GM06990 (cell line): ENCODE results near the gene KLK8.
"Not testable (repeated sequence)": the region's sequence is repeated elsewhere in the genome, so short reads cannot be mapped to it uniquely, and the experiment has no call there.

Experiments used
- DNase-seq: peaks from one replicate; pipeline ENCODE4 v3.0.0-alpha.2; 2011; ENCODE audit not compliant: insufficient read length; ENCODE audit errors: extremely low read depth
- H3K27me3 ChIP-seq: replicated peaks from 2 replicates; pipeline ENCODE4 v1.6.0; 2011; ENCODE audit warnings: low read length; ENCODE audit not compliant: control insufficient read depth, insufficient read depth
- H3K36me3 ChIP-seq: 2 replicates; pipeline ENCODE4 v1.5.1; 2011; ENCODE audit warnings: low read length; ENCODE audit not compliant: control insufficient read depth, insufficient read depth
- H3K4me3 ChIP-seq: replicated peaks from 2 replicates; pipeline ENCODE4 v1.5.1; 2011; ENCODE audit warnings: low read depth, mild to moderate bottlenecking, control low read depth, low read length
- TF ChIP-seq, protein P1 (sequence below): IDR thresholded peaks from 2 replicates; pipeline ENCODE4 v1.5.1; 2011; ENCODE audit warnings: low read length, control low read depth, mild to moderate bottlenecking, inconsistent platforms; ENCODE audit not compliant: insufficient read depth, poor library complexity, severe bottlenecking

KLK8 gene

DNA sequence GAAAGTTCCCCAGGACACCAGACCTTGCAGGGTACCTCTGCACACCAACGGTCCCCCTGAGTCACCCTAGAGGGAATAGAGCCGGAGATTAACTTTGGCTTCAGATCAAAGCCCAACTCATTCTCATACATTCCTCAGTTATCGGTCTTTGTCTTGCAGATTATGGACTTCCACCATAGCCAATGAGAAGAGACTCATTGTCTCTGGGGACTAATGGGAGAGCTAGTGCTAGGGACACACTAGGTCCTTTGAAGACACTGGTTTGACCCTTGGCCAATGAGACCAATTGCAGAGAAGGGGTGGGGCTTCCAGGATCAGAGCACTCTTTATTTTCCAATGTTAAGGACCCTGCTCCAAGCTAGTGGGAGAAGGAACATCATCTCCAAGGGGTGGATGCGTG lies 23.8 kb downstream of the KLK8 start:
- Histone ChIP-seq H3K36me3 (no peaks in the 10 kb centered on the region), H3K4me3 (no peak overlapping the region), H3K27me3 (no peaks in the 10 kb centered on the region; the same call in 1 of the 2 replicates)
- no peak for DNase-seq
- TF ChIP-seq, protein P1, sequence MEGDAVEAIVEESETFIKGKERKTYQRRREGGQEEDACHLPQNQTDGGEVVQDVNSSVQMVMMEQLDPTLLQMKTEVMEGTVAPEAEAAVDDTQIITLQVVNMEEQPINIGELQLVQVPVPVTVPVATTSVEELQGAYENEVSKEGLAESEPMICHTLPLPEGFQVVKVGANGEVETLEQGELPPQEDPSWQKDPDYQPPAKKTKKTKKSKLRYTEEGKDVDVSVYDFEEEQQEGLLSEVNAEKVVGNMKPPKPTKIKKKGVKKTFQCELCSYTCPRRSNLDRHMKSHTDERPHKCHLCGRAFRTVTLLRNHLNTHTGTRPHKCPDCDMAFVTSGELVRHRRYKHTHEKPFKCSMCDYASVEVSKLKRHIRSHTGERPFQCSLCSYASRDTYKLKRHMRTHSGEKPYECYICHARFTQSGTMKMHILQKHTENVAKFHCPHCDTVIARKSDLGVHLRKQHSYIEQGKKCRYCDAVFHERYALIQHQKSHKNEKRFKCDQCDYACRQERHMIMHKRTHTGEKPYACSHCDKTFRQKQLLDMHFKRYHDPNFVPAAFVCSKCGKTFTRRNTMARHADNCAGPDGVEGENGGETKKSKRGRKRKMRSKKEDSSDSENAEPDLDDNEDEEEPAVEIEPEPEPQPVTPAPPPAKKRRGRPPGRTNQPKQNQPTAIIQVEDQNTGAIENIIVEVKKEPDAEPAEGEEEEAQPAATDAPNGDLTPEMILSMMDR: no peak

- Histone ChIP-seq H3K4me3 (no peak overlapping the region), H3K27me3 (no peaks in the 10 kb centered on the region; the same call in 1 of the 2 replicates), H3K36me3 (no peaks in the 10 kb centered on the region)
- TF ChIP-seq, protein P1: no peak
- no peak for DNase-seq
Observed at GRCh38 chr19:50975766-50976165, 25.6 kb downstream of the KLK8 start.

DNA sequence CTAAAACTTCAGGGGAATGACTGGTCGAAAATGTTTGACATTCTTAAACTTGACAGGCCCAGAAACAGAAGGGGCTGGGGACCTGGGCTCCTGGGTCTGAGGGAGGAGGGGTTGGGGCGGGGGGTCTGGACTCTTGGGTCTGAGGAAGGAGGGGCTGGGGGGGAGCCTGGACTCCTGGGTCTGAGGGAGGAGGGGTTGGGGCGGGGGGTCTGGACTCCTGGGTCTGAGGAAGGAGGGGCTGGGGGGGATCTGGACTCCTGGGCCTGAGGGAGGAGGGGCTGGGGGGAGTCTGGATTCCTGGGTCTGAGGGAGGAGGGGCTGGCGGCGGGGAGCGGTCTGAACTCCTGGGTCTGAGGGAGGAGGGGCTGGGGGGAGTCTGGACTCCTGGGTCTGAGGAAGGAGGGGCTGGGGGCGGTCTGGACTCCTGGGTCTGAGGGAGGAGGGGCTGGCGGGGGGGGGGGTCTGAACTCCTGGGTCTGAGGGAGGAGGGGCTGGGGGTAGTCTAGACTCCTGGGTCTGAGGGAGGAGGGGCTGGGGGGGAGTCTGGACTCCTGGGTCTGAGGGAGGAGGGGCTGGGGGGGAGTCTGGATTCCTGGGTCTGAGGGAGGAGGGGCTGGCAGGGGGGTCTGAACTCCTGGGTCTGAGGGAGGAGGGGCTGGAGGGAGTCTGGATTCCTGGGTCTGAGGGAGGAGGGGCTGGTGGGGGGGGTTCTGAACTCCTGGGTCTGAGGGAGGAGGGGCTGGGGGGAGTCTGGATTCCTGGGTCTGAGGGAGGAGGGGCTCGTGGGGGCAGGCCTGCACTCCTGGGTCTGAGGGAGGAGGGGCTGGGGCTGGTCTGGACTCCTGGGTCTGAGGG lies 26.5 kb downstream of the KLK8 start:
- TF ChIP-seq, protein P1: no peak
- Histone ChIP-seq H3K36me3 (no peaks in the 10 kb centered on the region), H3K27me3 (no peaks in the 10 kb centered on the region; the same call in 1 of the 2 replicates), H3K4me3 (no peak overlapping the region)
- no peak for DNase-seq

GRCh38 chr19:50972795-50973376 lies 28.5 kb downstream of the KLK8 start:
- no peak for DNase-seq
- no peaks in the 10 kb centered on the region for H3K36me3 ChIP-seq
- no peaks in the 10 kb centered on the region; the same call in 1 of the 2 replicates for H3K27me3 ChIP-seq
- no peak overlapping the region for H3K4me3 ChIP-seq
- TF ChIP-seq, protein P1: no peak

DNA sequence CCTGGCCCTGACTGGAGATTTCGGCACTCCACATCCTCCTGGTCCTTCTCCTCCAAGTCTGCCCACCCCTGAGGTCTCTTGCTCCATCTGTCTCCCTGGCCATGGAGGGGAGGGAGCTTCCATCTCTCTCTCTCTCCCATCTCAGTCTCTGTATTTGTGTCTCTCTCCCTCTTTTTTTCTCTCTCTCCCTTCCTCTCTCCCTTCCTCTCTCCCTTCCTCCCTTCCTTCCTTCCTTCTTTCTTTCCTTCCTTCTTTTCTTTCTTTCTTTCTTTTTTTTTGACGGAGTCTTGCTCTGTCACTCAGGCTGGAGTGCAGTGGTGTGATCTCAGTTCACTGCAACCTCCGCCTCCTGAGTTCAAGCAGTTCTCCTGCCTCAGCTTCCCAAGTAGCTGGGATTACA lies 31.6 kb downstream of the KLK8 start:
- H3K27me3 ChIP-seq, H3K4me3 ChIP-seq, H3K36me3 ChIP-seq, DNase-seq: not testable (repeated sequence)

DNA sequence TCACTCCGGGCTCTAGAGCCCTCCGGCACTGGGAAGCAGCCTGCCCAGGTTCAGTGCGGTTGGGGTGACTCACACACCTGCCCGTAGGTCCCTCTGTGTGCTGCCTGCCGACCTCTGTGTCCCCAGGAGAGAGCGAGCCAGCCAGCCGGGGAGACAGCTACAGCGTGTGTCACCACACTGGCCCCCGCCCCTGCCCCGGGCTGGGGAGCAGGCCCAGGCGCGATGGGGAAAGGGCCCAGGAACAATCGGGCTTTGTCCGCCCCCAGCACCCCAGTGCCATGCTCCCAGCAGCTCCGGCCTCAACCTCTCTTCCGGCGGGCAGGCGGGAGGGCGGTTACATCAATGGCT lies 32.0 kb downstream of the KLK8 start, which contains the start of gene KLK6:
Gene KLK6, minus strand, starts transcription at position 179 of the 348 bp plus-strand sequence. CDS start 1,487 bp downstream, outside the sequence.
- Histone ChIP-seq H3K27me3 (peaks cover 2% of the 10 kb centered on the region), H3K36me3 (no peaks in the 10 kb centered on the region), H3K4me3 (no peak within 1 kb of the TSS)
- no peak for DNase-seq
- TF ChIP-seq, protein P1: no peak
